Activated CD4-positive, alpha-beta memory T cell treated with anti-CD3 and anti-CD28 coated beads, Interleukin-2, amount 10 ng/mL, durations not matched to agents 7 days and 5 days (primary cell): Measurements from ENCODE around the gene PARP9. TPM values are rescaled to one million over a fixed set of nuclear protein-coding genes. Genes with fewer than 3 reads are reported as not detected.
"Not testable (repeated sequence)": the region's sequence is repeated elsewhere in the genome, so short reads cannot be mapped to it uniquely, and the experiment has no call there.

Experiments used
- CTCF ChIA-PET: fragments of 350-600 bp; sonication (Branson Sonifier 250); formaldehyde crosslinking; loops from one replicate; lab custom pipeline; 2021; ENCODE audit warnings: antibody characterized with exemption, inconsistent platforms; lab: Charles Lee
- POLR2A ChIA-PET: fragments of 350-600 bp; sonication (Branson Sonifier 250); formaldehyde crosslinking; loops from one replicate; lab custom pipeline; 2021; ENCODE audit warnings: antibody characterized with exemption; lab: Charles Lee
- DNase-seq: peaks from one replicate; pipeline ENCODE4 v3.0.0-alpha.2; 2020
- H3K27ac Mint-ChIP-seq: one replicate; pipeline ENCODE4 v1.8.0; 2021; ENCODE audit warnings: mild to moderate bottlenecking, mixed read lengths
- H3K27me3 Mint-ChIP-seq: one replicate; pipeline ENCODE4 v1.8.0; 2021; ENCODE audit warnings: mixed read lengths
- H3K36me3 Mint-ChIP-seq: one replicate; pipeline ENCODE4 v1.8.0; 2021; ENCODE audit warnings: low read depth, mixed read lengths
- H3K4me1 Mint-ChIP-seq: one replicate; pipeline ENCODE4 v1.8.0; 2021; ENCODE audit warnings: mixed read lengths
- H3K4me3 Mint-ChIP-seq: one replicate; pipeline ENCODE4 v1.8.0; 2021; ENCODE audit warnings: mild to moderate bottlenecking, mixed read lengths
- H3K9me3 Mint-ChIP-seq: one replicate; pipeline ENCODE4 v1.8.0; 2021; ENCODE audit warnings: mixed read lengths
- total RNA-seq, 2 experiments: library from RNA; stranded (reverse); gene quantifications; one replicate each; pipeline ENCODE4 v1.2.3, GENCODE V29; 2021

PARP9 gene
- total RNA-seq, 2 experiments from 2014 or later, result 151 to 157 TPM

GRCh38 chr3:122515020-122515468 lies 49.1 kb downstream of the PARP9 start:
- peaks cover 5% of the 10 kb centered on the region for H3K27me3 Mint-ChIP-seq
- ChIA-PET POLR2A (interaction anchor here (0.5 to 2.6 kb wide), 16 partner anchors 10 to 855 kb away, joined by 3 to 29 read pairs (median 4); partner anchors contain the start of genes DTX3L, FAM162A, HCLS1 and MIX23), CTCF (interaction anchor here (0.7 to 1.3 kb wide), 7 partner anchors 19 to 414 kb away, joined by 3 to 7 read pairs (median 4); partner anchors contain the start of genes FAM162A and WDR5B)
- no peak for DNase-seq
- H3K27ac Mint-ChIP-seq, result peak overlapping the region; percentile 77
- peak overlapping the region; percentile 78 for H3K4me3 Mint-ChIP-seq
- H3K4me1 Mint-ChIP-seq, result peaks cover 28% of the 10 kb centered on the region
- peaks cover 5% of the 10 kb centered on the region for H3K36me3 Mint-ChIP-seq
- no peaks in the 10 kb centered on the region for H3K9me3 Mint-ChIP-seq

- Mint-ChIP-seq H3K9me3 (no peaks in the 10 kb centered on the region), H3K36me3 (peaks cover 10% of the 10 kb centered on the region), H3K27me3 (peaks cover 5% of the 10 kb centered on the region), H3K27ac (peak within 1 kb of the TSS; percentile 77), H3K4me3 (peak within 1 kb of the TSS; percentile 78), H3K4me1 (peaks cover 28% of the 10 kb centered on the region)
- POLR2A ChIA-PET, result interaction anchor here (0.5 to 2.6 kb wide), 21 partner anchors 11 to 854 kb away, joined by 3 to 29 read pairs (median 3); partner anchors contain the start of genes DTX3L, FAM162A, HCLS1 and MIX23
- CTCF ChIA-PET, result interaction anchor here (0.7 to 1.3 kb wide), 11 partner anchors 10 to 414 kb away, joined by 3 to 7 read pairs (median 4); partner anchors contain the start of genes FAM162A, PARP14 and WDR5B
- peak; percentile 89 for DNase-seq
Observed at GRCh38 chr3:122514123-122515019, 49.7 kb downstream of the PARP9 start, which contains the start of gene KPNA1. TSS of gene KPNA1 (minus strand) at chr3:122514939. CDS start at chr3:122496565, 18,374 bp downstream.

- peak overlapping the region; percentile 78 for H3K4me3 Mint-ChIP-seq
- no peak for DNase-seq
- H3K27ac Mint-ChIP-seq, result peak overlapping the region; percentile 37
- H3K36me3 Mint-ChIP-seq, result peaks cover 10% of the 10 kb centered on the region
- ChIA-PET POLR2A (interaction anchor here (0.6 to 2.5 kb wide), 8 partner anchors 13 to 167 kb away, joined by 3 to 29 read pairs (median 3); partner anchors contain the start of genes DTX3L, FAM162A, MIX23 and PARP14), CTCF (interaction anchor here (0.9 to 1.1 kb wide), 4 partner anchors 11 to 167 kb away, joined by 3 to 5 read pairs (median 4); partner anchors contain the start of genes PARP14 and WDR5B)
- H3K27me3 Mint-ChIP-seq, result no peaks in the 10 kb centered on the region
- peaks cover 30% of the 10 kb centered on the region for H3K4me1 Mint-ChIP-seq
- H3K9me3 Mint-ChIP-seq, result no peaks in the 10 kb centered on the region
Observed at GRCh38 chr3:122513386-122514122, 50.5 kb downstream of the PARP9 start.

- Mint-ChIP-seq H3K36me3 (peaks cover 10% of the 10 kb centered on the region), H3K27ac (no peak overlapping the region), H3K9me3 (no peaks in the 10 kb centered on the region), H3K27me3 (no peaks in the 10 kb centered on the region), H3K4me1 (peaks cover 38% of the 10 kb centered on the region), H3K4me3 (no peak overlapping the region)
- ChIA-PET CTCF (no interaction called here), POLR2A (no interaction called here)
- no peak for DNase-seq
Observed at GRCh38 chr3:122512284-122512683, 51.8 kb downstream of the PARP9 start.

- H3K4me3 Mint-ChIP-seq, result no peak overlapping the region
- ChIA-PET POLR2A (no interaction called here), CTCF (no interaction called here)
- DNase-seq, result no peak
- peaks cover 12% of the 10 kb centered on the region for H3K36me3 Mint-ChIP-seq
- peaks cover 41% of the 10 kb centered on the region for H3K4me1 Mint-ChIP-seq
- H3K27ac Mint-ChIP-seq, result no peak overlapping the region
- no peaks in the 10 kb centered on the region for H3K9me3 Mint-ChIP-seq
- no peaks in the 10 kb centered on the region for H3K27me3 Mint-ChIP-seq
Observed at GRCh38 chr3:122510878-122511535, 53.1 kb downstream of the PARP9 start.

- H3K9me3 Mint-ChIP-seq, H3K27ac Mint-ChIP-seq, H3K4me3 Mint-ChIP-seq, H3K27me3 Mint-ChIP-seq, DNase-seq: not testable (repeated sequence)
- CTCF ChIA-PET, result interaction anchor here (1.4 kb wide), 1 partner anchor 116 kb away, joined by 3 read pairs; no protein-coding TSS in a partner anchor
- Mint-ChIP-seq H3K36me3 (peaks cover 16% of the 10 kb centered on the region), H3K4me1 (peaks cover 37% of the 10 kb centered on the region)
- POLR2A ChIA-PET, result interaction anchor here (0.6 to 1.8 kb wide), 2 partner anchors 91 to 93 kb away, joined by 3 to 7 read pairs; partner anchors contain the start of gene WDR5B
Observed at GRCh38 chr3:122508944-122509343, 55.2 kb downstream of the PARP9 start.

GRCh38 chr3:122508135-122508914 lies 55.8 kb downstream of the PARP9 start:
- ChIA-PET POLR2A (interaction anchor here (0.6 to 1.8 kb wide), 2 partner anchors 91 to 93 kb away, joined by 3 to 7 read pairs; partner anchors contain the start of gene WDR5B), CTCF (interaction anchor here (1.4 kb wide), 1 partner anchor 115 kb away, joined by 3 read pairs; no protein-coding TSS in a partner anchor)
- H3K27ac Mint-ChIP-seq, result no peak overlapping the region

GRCh38 chr3:122506450-122506849 lies 57.6 kb downstream of the PARP9 start:
- H3K36me3 Mint-ChIP-seq, result peaks cover 12% of the 10 kb centered on the region
- no peak for DNase-seq
- no peaks in the 10 kb centered on the region for H3K27me3 Mint-ChIP-seq
- no peak overlapping the region for H3K27ac Mint-ChIP-seq
- no peaks in the 10 kb centered on the region for H3K9me3 Mint-ChIP-seq
- H3K4me1 Mint-ChIP-seq, result peaks cover 27% of the 10 kb centered on the region
- CTCF ChIA-PET, result interaction anchor here (1.0 kb wide), 1 partner anchor 122 kb away, joined by 3 read pairs; the partner anchor contains the start of gene FAM162A
- POLR2A ChIA-PET, result interaction anchor here (0.6 kb wide), 1 partner anchor 22 kb away, joined by 3 read pairs; no protein-coding TSS in a partner anchor
- H3K4me3 Mint-ChIP-seq, result no peak overlapping the region

More at GRCh38 chr3:122508135-122508914, 55.8 kb downstream of the PARP9 start:
- Mint-ChIP-seq H3K36me3 (peaks cover 16% of the 10 kb centered on the region), H3K4me1 (peaks cover 32% of the 10 kb centered on the region), H3K9me3 (no peaks in the 10 kb centered on the region), H3K27me3 (no peaks in the 10 kb centered on the region), H3K4me3 (no peak overlapping the region)
- DNase-seq, result no peak

- Mint-ChIP-seq H3K4me3 (no peak overlapping the region), H3K27ac (no peak overlapping the region), H3K27me3 (no peaks in the 10 kb centered on the region), H3K9me3 (no peaks in the 10 kb centered on the region), H3K4me1 (peaks cover 25% of the 10 kb centered on the region), H3K36me3 (peaks cover 11% of the 10 kb centered on the region)
- POLR2A ChIA-PET, result interaction anchor here (0.6 kb wide), 1 partner anchor 23 kb away, joined by 3 read pairs; no protein-coding TSS in a partner anchor
- CTCF ChIA-PET, result interaction anchor here (0.6 to 0.7 kb wide), 2 partner anchors 16 to 556 kb away, joined by 3 read pairs; no protein-coding TSS in a partner anchor
- no peak for DNase-seq
Observed at GRCh38 chr3:122505676-122506075, 58.4 kb downstream of the PARP9 start.

- no peaks in the 10 kb centered on the region for H3K9me3 Mint-ChIP-seq
- no peak overlapping the region for H3K4me3 Mint-ChIP-seq
- H3K27me3 Mint-ChIP-seq, result peaks cover 7% of the 10 kb centered on the region
- DNase-seq, result no peak
- ChIA-PET POLR2A (no interaction called here), CTCF (no interaction called here)
- peaks cover 9% of the 10 kb centered on the region for H3K36me3 Mint-ChIP-seq
- no peak overlapping the region for H3K27ac Mint-ChIP-seq
- peaks cover 26% of the 10 kb centered on the region for H3K4me1 Mint-ChIP-seq
Observed at GRCh38 chr3:122502941-122503340, 61.2 kb downstream of the PARP9 start.

GRCh38 chr3:122502139-122502538 lies 62.0 kb downstream of the PARP9 start:
- CTCF ChIA-PET, result no interaction called here
- H3K4me3 Mint-ChIP-seq, result no peak overlapping the region
- POLR2A ChIA-PET, result no interaction called here
- H3K36me3 Mint-ChIP-seq, result peaks cover 9% of the 10 kb centered on the region
- no peak overlapping the region for H3K27ac Mint-ChIP-seq
- peaks cover 32% of the 10 kb centered on the region for H3K4me1 Mint-ChIP-seq
- no peak for DNase-seq
- no peaks in the 10 kb centered on the region for H3K9me3 Mint-ChIP-seq
- peaks cover 7% of the 10 kb centered on the region for H3K27me3 Mint-ChIP-seq
